GM19438 (cell line): ENCODE data around the gene ZNF689.
"Not testable (repeated sequence)": the region's sequence is repeated elsewhere in the genome, so short reads cannot be mapped to it uniquely, and the experiment has no call there.

ENCODE experiments used
- ATAC-seq: cut with Tn5 transposase; IDR thresholded peaks from one replicate; pipeline ENCODE4 v1.9.1; 2021; ENCODE audit warnings: low read depth; ENCODE audit not compliant: unreplicated experiment

Gene ZNF689

DNA sequence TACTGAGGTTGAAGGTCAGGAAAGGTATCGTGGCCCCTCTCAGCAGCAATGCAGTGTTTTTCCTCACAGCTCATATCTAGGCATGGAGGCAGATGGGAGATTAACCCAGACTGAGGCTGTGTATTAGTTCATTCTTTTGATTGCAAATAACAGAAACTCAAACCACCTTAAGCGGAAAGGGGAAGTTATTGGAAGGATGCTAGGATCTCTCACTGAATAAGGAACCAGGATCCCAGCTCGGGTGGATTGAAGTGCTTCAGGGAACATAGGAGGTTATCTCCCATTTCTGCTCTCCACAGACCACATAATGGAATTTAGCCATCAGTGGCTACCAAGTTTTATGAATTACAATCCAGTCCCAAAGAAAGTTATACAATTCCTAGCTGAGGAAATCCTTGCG, 8.2 kb downstream of the ZNF689 start:
- ATAC-seq = no peak

DNA sequence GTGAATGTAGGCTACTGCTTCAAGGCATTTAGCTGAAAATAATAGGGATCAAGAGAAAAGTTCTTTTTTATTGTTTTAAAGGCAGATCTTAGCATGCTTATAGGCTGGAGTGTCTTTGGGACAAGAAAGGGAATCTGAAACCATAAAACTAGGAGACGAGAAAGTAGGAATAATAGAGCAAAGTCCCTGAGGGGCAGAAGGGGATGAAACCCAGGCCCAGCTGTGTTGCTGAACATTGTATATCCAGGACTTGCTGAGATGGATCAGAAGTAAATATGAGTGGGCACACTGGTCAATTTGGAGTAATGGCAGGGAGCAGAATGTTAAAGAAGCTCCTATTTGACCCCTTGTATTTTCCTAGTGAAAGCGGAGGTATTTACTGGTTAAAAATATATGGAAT, 9.3 kb downstream of the ZNF689 start:
- no peak for ATAC-seq

DNA sequence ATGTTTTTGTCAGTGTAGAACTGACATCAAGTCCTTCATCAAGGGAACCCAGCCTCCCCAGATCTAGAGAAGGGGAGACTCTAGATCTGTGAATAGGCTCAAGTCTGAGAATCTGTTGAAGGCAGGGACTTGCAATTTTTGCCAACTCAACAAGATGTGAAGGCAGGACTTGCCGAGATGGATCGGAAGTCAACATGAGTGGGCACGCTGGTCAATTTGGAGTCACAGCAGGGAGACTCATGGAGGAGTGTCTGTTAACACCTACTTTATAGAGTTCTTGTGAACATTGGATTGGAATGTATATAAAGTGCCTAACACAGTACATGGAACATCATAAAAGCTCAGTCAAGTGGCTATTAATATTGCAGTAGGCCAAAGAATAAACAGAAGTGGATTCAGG, 10.0 kb downstream of the ZNF689 start:
- ATAC-seq = no peak

DNA sequence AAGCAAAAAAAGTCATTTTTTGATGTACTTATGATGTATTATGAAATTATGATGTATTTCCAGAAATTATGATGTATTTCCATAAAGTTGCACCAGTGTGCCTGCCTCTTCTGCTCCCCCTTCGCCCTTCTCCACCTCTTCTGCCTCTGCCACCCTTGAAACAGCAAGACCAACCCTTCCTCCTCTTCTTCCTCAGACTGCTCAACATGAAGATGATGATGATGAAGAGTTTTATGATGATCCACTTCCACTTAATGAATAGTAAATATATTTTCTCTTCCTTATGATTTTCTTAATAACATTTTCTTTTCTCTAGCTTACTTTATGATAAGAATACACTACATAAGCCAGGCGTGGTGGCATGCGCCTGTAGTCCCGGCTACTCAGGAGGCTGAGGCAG, 17.3 kb downstream of the ZNF689 start:
- no peak for ATAC-seq

DNA sequence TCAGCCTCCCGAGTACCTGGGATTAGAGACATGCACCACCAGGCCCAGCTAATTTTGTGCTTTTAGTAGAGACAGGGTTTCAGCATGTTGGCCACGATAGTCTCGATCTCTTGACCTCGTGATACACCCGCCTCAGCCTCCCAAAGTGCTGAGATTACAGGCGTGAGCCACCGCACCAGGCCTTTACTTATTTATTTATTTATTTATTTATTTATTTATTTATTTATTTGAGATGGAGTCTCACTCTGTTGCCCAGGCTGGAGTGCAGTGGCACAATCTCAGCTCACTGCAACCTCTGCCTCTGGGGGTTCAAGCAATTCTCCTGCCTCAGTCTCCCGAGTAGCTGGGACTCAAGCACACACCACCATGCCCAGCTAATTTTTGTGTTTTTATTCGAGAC, 19.3 kb downstream of the ZNF689 start:
- ATAC-seq = not testable (repeated sequence)

DNA sequence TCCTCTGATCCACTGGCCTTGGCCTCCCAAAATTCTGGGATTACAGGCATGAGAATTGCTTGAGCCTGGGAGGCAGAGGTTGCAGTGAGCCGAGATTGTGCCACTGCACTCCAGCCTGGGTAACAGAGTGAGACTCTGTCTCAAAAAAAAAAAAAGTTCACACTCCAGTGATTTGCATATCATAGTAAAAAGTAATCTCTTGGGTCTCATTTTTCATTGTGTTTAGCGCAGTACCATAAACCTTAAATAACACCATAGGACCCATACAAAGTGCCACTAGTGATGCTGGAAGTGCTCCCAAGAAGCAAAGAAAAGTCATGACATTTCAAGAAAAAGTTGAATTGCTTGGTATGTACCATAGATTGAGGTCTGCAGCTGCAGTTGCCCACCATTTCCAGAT, 20.6 kb downstream of the ZNF689 start:
- not testable (repeated sequence) for ATAC-seq

DNA sequence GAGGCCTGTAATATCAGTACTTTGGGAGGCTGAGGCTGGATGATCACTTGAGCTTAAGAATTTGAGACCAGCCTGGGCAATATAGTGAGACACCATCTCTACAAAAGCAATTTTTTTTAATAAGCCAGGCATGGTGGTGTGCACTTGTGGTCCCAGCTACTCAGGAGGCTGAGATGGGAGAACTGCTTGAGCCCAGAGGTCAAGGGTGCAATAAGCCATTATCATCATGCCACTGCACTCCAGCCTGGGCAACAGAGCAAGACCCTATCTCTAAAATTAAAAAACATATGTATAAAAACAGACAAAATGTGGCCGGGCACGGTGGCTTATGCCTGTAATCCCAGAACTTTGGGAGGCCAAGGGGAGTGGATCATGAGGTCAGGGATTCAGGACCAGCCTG, 21.5 kb downstream of the ZNF689 start:
- ATAC-seq = no peak

DNA sequence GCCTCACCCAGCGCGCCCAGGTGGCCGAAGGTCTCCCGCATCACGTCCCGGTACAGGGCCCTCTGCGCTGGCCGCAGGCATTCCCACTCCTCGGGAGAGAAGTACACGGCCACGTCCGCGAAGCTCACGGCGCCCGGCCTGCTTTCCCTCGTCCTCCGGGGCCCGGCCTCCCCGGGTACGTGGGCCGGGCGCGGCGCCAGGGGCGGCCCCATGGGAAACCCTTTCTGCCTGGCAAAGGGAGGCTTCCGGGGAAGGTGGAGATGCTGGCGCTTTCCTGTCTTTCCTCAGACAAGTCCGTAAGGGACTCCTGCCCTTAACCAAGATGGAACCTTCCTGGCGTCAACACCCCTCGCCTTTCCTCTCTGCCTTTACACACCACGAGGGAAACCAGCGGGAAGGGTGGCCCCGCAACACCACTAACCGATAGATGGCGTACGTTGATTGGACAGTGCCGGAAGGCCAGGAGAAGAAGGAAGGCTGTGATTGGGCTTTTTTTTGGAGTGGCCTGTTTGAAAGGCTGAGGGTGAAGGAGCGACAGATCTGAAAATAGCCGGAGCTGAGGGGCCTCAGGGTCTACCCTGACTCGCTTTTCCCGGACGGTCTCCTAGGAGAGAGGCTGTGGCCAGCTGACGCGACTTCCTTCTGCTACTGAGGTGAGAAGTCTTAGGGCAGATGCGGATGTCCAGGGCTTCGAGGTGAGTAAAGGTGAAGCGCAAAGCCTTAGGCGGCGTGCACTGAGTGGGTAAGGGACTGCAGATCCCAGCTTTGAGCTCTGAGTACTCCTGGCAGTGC, 24.6 kb downstream of the ZNF689 start, which contains the start of gene ZNF785:
Gene ZNF785, minus strand, starts transcription at position 298 of the 792 bp plus-strand sequence. Its CDS starts 86 bp downstream, at position 212.
- ATAC-seq = peak; percentile 76

DNA sequence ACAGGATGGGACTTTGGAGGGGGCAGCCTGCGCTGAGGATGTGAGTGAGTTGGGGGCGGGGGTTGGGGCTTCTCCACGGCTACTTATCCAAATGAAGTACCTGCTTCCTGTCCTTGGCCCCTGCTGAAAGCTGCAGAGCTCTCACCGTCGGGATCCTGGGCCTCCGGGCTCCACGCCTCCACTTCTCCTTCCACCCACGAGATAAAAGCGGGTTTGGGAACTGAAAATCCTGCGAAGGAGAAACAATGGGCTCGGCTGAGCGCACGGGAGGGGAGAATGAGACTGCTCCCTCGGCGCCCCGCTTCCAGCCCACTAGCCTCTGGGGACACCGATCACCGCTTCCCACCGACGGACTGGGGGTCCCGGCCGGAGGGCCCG, 25.2 kb downstream of the ZNF689 start:
- ATAC-seq = peak; percentile 19

DNA sequence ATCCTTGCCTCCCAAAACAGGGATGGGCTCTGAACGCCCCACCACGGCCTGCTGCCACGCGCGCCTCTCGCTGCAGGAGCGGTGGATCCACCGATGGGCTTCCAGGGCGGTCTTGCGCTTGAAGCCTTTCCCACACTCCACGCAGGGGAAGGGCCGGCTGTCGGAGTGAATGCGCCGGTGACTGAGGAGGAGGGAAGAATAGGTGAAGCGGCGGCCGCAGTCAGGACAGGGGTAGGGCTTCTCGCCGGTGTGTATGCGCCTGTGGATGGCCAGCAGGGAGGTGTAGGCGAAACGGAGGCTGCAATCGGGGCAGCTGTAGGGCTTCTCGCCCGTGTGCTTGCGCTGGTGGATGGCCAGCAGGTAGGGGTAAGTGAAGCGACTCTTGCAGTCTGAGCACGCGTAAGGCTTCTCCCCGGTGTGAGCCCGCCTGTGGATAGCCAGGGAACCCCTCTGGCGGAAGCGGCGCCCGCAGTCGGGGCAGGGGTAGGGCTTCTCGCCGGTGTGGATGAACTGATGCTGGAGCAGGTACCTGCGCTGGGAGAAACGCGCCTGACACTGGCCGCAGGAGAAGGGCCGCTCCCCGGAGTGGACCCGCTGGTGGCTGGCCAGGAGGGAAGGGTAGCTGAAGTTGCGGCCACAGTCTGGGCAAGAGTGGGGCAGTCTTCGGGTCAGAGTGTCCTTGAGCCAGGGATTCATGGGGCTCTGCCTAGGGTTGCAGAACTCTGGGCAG, 27.4 kb downstream of the ZNF689 start:
- ATAC-seq = no peak

DNA sequence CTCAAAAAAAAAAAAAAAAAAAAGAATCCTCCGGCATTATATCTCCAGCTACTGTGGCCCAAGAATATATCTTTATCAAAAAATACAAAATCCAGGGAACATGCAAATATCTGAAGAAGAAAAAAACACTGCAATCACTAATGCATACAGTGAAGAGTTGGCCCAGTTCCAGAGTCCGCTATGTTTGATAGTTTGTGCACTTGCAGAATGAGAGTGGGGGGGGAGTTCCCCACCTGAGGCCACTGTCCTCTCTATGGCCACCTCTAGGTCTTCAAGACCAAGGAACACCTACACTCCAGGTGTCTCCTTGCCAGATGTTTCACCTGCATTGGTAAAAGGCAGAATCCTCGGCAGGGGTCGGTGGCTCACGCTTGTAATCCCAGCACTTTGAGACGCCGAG, 28.7 kb downstream of the ZNF689 start:
- ATAC-seq = no peak

DNA sequence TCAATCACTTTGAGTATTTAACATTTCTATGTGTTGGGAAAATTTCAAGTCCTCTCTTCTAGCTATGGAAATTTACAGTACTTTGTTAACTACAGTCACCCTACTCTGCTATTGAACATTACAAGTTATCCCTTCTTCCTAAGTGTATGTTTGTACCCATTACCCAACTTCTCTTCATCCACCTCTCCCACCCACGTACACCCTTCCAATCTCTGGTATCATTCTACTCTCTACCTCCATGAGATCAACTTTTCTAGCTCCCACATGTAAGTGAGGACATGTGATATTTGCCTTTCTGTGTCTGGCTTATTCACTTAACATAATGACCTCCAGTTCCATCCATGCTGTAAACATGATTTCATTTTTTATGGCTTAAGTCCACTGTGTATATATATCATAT, 35.5 kb downstream of the ZNF689 start:
- ATAC-seq = no peak

DNA sequence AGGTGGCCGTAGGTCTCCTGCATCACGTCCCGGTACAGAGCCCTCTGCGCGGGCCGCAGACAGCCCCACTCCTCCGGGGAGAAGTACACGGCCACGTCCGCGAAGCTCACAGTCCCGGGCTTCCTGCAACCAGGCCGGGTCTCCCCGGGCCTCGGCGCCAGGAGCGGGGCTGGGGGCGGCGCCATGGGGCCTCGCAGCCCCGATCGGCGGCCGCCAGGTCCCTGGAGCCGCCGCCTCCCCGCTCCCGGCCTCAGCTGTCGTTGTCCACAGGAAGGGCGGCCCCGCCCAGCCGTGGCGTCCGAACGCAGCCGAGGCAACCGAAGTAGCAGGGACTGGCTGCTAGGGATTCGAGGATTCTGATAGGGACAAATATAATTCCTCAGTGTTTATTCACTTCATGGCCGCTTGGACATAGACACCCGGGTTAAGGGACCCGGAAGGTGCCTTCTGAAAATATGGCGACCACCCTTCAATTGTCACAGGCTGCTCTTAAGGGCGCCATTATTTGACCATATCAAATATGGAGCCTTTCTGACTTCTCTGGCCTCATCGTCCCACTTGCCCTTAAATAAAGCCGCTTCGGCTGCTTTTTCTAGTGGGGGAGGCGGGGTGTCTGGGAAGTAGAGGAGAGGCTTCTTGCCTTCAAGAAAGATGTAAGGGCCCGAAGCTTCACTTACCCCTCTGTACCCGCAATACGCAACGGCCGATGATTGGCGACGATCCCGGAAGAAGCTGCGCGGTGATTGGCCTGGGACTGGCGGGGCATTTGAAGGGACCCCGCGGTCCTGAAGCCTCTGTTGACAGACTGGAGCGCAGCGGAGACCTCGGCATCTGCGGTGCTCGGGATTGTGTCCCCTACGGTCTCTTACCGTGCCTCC, 38.5 kb downstream of the ZNF689 start, which contains the start of gene ZNF688:
Gene ZNF688, minus strand, starts transcription at position 270 of the 878 bp plus-strand sequence. Its CDS starts 85 bp downstream, at position 185.
- peak; percentile 78 for ATAC-seq

DNA sequence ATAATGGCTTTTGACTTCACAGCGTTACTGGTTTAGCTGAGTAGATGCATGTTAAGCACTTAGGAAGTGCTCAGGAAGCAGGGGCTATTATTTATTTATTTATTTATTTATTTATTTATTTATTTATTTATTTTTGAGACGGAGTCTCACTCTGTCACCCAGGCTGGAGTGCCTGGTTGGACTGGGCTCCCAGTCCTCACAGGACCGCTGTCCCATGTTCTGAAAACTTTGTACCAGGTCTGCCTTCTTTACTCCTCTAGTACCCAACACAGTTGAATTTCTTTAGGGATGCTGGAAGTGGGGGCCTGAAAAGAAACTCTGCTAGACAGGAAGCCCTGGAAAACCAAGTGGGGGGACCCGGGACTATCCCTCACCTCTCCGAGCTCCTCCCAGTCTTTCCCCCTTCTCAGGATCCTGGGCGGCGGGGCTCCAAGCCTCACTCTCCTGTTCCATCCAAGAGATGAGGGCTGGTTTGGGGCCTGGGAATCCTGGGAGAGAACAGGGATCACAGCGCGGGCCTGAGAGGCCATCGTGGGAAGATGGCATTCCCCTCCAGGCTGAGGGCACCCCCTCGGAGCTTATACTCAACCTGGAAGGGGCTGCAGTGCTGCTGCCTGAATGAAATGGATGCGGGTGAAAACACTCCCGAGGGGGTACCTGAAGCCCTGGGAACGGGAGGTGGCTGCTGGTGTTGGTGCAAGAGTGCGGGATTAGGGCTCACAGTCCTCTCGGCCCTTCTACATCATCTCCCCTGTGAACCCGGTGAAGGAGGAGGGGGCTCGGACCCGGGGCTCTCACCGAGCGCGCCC, 39.3 kb downstream of the ZNF689 start:
- ATAC-seq = no peak

DNA sequence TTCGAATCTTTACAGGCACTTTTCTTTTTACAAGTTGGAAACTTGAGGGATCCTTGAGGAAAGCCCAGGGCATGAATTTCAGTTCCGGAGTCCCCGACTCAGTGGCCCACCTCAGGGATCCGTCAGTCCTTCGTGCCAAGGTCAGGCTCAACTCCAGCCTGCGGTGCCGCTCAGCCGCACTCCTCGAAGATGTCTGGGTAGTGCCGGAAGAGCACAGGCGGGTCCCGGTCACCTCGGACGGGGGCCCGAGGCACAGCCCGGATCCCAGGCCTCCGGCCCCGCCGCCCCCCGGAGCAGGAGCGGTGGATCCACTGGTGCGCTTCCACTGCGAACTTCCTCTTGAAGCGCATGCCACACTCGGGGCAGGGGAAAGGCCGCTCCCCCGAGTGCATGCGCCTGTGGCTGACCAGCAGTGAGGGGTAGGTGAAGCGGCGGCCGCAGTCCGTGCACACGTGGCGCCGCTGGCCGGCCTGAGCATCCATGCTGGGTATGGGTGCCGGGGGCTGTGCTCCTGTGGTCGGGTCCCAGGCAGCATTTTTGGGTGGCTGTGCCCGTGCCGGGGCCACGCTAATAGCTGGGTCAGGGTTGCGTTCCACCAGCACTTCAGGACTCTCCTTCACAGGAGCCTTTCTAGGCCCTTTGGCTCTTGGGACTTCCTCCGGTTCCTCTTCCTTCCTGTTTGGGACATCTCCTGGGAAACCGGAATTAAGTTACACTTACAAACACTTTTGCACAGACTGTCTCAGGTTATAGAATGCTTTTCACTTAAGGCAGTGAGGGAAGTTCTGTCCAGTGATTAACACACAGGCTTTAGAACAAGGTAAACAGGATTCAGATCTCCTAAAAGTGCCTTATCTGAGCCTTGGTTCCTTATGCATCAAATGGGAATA, 40.2 kb downstream of the ZNF689 start:
- no peak for ATAC-seq

DNA sequence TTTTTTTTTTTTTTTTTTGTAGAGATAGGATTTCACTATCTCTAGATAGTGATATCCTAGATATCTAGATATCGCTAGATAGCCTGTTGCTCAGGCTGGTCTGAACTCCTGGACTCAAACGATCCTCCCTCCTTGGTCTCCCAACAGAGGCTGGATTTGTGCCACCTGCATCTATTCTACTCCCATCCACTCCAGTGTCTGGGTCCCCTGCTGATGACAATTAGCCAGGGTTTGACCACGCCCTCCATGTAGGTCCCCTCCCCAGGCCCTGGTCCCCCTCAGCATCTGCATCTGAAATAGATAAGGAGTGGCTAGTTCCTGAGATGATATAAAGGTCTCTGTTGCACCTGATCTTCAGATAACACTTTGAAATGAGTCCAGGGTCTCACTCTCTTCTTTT, 40.9 kb downstream of the ZNF689 start:
- no peak for ATAC-seq

DNA sequence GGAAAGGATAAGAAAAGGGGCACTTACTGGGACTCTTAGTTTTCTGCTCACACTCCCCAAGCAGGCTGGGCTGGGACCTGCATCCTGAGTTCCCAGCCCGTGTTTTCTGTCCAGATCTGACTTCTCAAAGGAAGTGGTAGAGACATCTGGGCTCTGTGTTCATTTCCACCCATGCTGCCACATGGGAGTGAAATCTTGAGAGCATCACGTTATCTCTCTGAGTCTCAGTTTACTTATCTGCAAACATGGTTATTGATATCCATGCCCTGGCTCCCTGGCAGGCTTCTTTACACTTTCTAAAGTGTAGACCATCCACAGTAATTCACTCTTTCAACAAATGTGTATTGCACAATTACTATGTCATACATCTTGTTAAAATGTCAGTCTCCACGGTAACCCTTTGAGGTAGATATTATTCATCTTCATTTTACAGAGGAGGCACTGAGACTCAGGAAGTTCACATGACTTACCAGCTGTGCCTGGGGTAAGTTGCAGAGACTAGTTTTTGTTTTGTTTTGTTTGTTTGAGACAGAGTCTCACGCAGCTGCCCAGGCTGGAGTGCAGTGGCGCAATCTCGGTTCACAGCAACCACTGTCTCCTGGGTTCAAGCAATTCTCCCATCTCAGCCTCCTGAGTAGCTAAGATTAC, 42.1 kb downstream of the ZNF689 start:
- no peak for ATAC-seq

DNA sequence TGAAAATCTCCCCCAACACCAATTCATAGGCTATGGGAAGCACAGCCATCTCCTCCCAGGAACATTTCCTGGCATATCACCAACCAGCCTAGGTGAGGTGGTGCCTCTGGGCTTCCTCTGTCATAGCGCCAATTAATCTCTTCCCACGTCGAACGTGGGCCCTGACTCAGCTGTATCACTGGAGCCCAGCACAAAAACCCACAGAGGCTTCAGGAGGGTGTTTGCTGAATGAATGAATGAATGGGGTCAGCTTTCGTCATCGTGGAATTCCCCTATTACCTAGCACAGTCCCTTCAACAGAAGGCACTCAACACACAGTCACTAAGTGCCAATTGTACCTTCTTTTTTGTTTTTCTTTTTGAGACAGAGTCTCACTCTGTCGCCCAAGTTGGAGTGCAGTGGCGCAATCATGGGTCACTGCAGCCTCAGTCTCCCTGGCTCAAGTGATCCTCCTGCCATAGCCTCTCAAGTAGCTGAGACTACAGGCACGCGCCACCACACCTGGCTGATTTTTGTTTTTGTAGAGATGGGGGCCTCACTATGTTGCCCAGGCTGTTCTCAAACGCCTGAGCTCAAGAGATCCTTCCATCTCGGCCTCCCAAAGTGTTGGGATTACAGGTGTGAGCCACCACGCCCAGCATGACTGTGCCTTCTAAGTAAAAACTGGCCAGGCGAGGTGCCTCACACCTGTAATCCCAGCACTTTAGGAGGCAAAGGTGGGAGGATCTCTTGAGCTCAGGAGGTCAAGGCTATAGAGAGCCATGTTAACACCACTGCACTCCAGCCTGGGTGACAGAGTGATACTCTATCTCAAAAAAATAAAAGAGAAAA, 42.8 kb downstream of the ZNF689 start:
- no peak for ATAC-seq
